ENCODE data around the gene INHBB. TPM values are rescaled to one million over a fixed set of nuclear protein-coding genes. Genes with fewer than 3 reads are reported as not detected.
A peak's percentile ranks its signal among the peaks of the same experiment; 100 is the strongest.

Gene INHBB
- total RNA-seq (not detected), polyA plus RNA-seq (not detected), total RNA-seq (not detected)

DNA sequence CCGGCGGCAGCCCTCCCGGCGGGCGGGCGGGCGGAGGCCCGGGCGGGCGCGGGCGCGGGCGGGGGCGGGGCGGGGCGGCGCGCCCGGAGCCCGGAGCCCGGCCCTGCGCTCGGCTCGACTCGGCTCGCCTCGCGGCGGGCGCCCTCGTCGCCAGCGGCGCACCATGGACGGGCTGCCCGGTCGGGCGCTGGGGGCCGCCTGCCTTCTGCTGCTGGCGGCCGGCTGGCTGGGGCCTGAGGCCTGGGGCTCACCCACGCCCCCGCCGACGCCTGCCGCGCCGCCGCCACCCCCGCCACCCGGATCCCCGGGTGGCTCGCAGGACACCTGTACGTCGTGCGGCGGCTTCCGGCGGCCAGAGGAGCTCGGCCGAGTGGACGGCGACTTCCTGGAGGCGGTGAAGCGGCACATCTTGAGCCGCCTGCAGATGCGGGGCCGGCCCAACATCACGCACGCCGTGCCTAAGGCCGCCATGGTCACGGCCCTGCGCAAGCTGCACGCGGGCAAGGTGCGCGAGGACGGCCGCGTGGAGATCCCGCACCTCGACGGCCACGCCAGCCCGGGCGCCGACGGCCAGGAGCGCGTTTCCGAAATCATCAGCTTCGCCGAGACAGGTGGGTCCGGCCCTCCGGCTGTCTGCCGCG, at the start of gene INHBB:
TSS of gene INHBB (plus strand) at position 111 of the 641 bp plus-strand sequence. CDS start at position 164, 53 bp downstream.
- H3K9me3 ChIP-seq (ENCODE audit: control insufficient read depth in 2 of 3, low read length in 3 of 3): no peaks in the 10 kb centered on the region
- intact Hi-C loops (cut with micrococcal nuclease): loop anchor here in 1 of 2 donors (10.0 kb wide), 2 partner anchors 179 to 331 kb away; partner anchors contain the start of gene EPB41L5
- POLR2A ChIA-PET: no interaction called here
- CTCF ChIA-PET: no interaction called here
- H3K27ac ChIP-seq (ENCODE audit: low read depth, low read length): no peak within 1 kb of the TSS
- Mint-ChIP-seq H3K27me3 (peaks cover 44 to 73% (median 50%) of the 10 kb centered on the region in 5 donors), H3K4me1 (peaks cover 9 to 26% (median 22%) of the 10 kb centered on the region in 7 donors), H3K9me3 (peaks cover 0 to 2% (median 0%) of the 10 kb centered on the region in 11 donors), H3K4me3 (peak within 1 kb of the TSS; percentile 74 to 86 (median 78)), H3K27ac (peak within 1 kb of the TSS in 2 of 9 donors; percentile 31 to 43), H3K36me3 (no peaks in the 10 kb centered on the region)
- peaks cover 5 to 28% of the 10 kb centered on the region in 2 donors for H3K27me3 ChIP-seq (ENCODE audit: control insufficient read depth in 2 of 2, insufficient read depth in 2 of 2, low read length in 2 of 2)
- peaks cover 9 to 15% of the 10 kb centered on the region in 2 donors for H3K4me1 ChIP-seq (ENCODE audit: control insufficient read depth in 2 of 2, insufficient read depth in 2 of 2, low read length in 2 of 2)
- DNase-seq (peak in 1 of 9 donors; percentile 7), ATAC-seq (peak; percentile 36)
- peak within 1 kb of the TSS; percentile 46 for H3K4me3 ChIP-seq (ENCODE audit: low read length)
- H3K36me3 ChIP-seq (ENCODE audit: control insufficient read depth in 2 of 3, insufficient read depth in 3 of 3, low read length in 3 of 3): no peaks in the 10 kb centered on the region

DNA sequence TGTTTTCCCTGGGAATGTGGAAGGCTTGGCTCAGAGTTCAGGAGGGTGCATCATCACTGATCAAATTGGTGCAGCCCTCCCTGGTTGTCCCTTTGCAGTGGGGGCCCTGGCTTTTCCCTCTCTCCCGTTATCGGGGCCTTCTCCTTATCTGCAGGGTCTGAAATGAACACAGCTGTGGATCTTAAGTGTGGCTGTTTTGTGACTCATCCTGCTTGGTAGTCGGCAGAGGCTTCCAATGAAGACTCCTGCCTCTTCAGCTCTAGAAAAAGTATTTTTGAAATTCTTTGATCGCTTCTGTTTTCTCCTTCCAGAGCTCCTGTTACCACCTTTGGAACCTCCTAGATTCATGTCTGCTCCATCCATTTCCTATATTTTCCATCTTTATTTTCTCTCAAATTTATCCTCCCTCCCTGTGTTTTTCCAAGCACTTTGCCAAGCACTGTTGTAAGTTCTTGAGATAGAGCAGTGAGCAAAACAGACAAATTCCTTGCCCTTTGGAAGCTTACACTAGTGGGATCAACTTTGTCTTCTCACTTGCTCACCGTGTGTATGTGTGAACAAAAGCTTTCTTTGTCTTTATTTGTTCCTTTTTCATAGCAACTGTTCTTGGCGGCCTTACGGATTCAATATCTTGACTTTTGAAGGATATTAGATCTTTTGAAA, 47.6 kb upstream of the INHBB start:
- no peak overlapping the region for H3K27ac ChIP-seq (ENCODE audit: low read depth, low read length)
- ATAC-seq (no peak), DNase-seq (no peak)
- intact Hi-C loops (cut with micrococcal nuclease): no loop called here
- H3K36me3 Mint-ChIP-seq: peaks cover 8 to 66% (median 37%) of the 10 kb centered on the region in 5 donors
- H3K27ac Mint-ChIP-seq: no peak overlapping the region
- no peaks in the 10 kb centered on the region for H3K9me3 Mint-ChIP-seq
- peaks cover 3 to 18% (median 6%) of the 10 kb centered on the region in 3 experiments for H3K36me3 ChIP-seq (ENCODE audit: control insufficient read depth in 2 of 3, insufficient read depth in 3 of 3, low read length in 3 of 3)
- peaks cover 3 to 37% (median 9%) of the 10 kb centered on the region in 7 donors for H3K4me1 Mint-ChIP-seq
- H3K4me3 Mint-ChIP-seq: no peak overlapping the region
- CTCF ChIA-PET: no interaction called here
- H3K4me1 ChIP-seq (ENCODE audit: control insufficient read depth in 2 of 2, insufficient read depth in 2 of 2, low read length in 2 of 2): peaks cover 0 to 3% of the 10 kb centered on the region in 2 donors
- no peak overlapping the region for H3K4me3 ChIP-seq (ENCODE audit: low read length)
- POLR2A ChIA-PET: interaction anchor here (0.5 to 0.8 kb wide), 2 partner anchors 9 to 200 kb away, joined by 3 read pairs; no protein-coding TSS in a partner anchor
- H3K9me3 ChIP-seq (ENCODE audit: control insufficient read depth in 2 of 3, low read length in 3 of 3): no peaks in the 10 kb centered on the region
- no peaks in the 10 kb centered on the region for H3K27me3 Mint-ChIP-seq
- H3K27me3 ChIP-seq (ENCODE audit: control insufficient read depth in 2 of 2, insufficient read depth in 2 of 2, low read length in 2 of 2): no peaks in the 10 kb centered on the region

DNA sequence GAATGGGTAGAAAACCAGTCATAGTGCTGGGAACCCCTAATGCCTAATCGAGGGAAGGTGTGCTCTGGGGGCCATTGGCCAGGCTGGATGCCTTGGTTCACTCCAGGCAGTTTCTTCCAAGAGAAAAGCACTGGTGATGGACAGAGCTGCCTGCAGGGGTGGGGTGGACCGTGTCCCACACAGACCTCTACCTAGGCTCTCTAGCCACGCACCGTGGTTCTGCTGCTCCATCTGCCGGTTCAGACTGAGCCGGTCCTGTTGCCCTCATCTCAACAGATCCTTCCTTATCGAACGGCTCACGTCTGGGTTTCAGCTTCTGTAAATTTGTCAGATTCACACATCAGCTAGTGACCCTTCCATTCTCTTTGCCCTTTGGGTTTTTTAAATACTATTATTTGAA, 46.9 kb upstream of the INHBB start:
- no peak overlapping the region for H3K27ac ChIP-seq (ENCODE audit: low read depth, low read length)
- ATAC-seq (no peak), DNase-seq (no peak)
- ChIA-PET POLR2A (interaction anchor here (0.5 kb wide), 1 partner anchor 201 kb away, joined by 3 read pairs; no protein-coding TSS in a partner anchor), CTCF (no interaction called here)
- Mint-ChIP-seq H3K27ac (no peak overlapping the region), H3K9me3 (no peaks in the 10 kb centered on the region), H3K4me3 (no peak overlapping the region), H3K4me1 (peaks cover 3 to 34% (median 13%) of the 10 kb centered on the region in 7 donors), H3K36me3 (peaks cover 8 to 63% (median 37%) of the 10 kb centered on the region in 5 donors), H3K27me3 (no peaks in the 10 kb centered on the region)
- H3K4me3 ChIP-seq (ENCODE audit: low read length): no peak overlapping the region
- intact Hi-C loops (cut with micrococcal nuclease): no loop called here
- no peaks in the 10 kb centered on the region for H3K27me3 ChIP-seq (ENCODE audit: control insufficient read depth in 2 of 2, insufficient read depth in 2 of 2, low read length in 2 of 2)
- peaks cover 0 to 3% of the 10 kb centered on the region in 2 donors for H3K4me1 ChIP-seq (ENCODE audit: control insufficient read depth in 2 of 2, insufficient read depth in 2 of 2, low read length in 2 of 2)
- H3K36me3 ChIP-seq (ENCODE audit: control insufficient read depth in 2 of 3, insufficient read depth in 3 of 3, low read length in 3 of 3): peaks cover 3 to 12% (median 6%) of the 10 kb centered on the region in 3 experiments
- no peaks in the 10 kb centered on the region for H3K9me3 ChIP-seq (ENCODE audit: control insufficient read depth in 2 of 3, low read length in 3 of 3)

DNA sequence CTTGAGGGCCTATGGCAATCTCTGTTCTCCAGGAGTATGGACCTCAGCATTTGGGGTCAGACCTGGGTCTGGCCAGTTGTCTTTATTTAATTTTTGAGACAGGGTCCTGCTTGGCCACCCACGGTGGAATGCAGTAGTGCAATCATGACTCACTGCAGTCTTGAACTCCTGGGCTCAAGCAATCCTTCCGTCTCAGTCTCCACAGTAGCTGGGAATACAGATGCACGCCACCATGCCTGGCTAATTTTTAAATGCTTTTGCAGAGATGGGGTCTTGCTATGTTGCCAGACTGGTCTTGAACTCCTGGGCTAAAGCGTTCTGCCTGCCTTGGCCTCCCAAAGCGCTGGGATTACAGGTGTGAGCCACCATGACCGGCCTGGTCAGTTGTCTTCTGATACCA, 46.4 kb upstream of the INHBB start:
- no peaks in the 10 kb centered on the region for H3K27me3 Mint-ChIP-seq
- CTCF ChIA-PET: no interaction called here
- H3K4me1 Mint-ChIP-seq: peaks cover 3 to 33% (median 13%) of the 10 kb centered on the region in 7 donors
- Histone ChIP-seq H3K9me3 (ENCODE audit: control insufficient read depth in 2 of 3, low read length in 3 of 3) (no peaks in the 10 kb centered on the region), H3K4me1 (ENCODE audit: control insufficient read depth in 2 of 2, insufficient read depth in 2 of 2, low read length in 2 of 2) (peaks cover 0 to 3% of the 10 kb centered on the region in 2 donors), H3K27ac (ENCODE audit: low read depth, low read length) (no peak overlapping the region), H3K36me3 (ENCODE audit: control insufficient read depth in 2 of 3, insufficient read depth in 3 of 3, low read length in 3 of 3) (peaks cover 2 to 8% (median 3%) of the 10 kb centered on the region in 3 experiments), H3K4me3 (ENCODE audit: low read length) (no peak overlapping the region), H3K27me3 (ENCODE audit: control insufficient read depth in 2 of 2, insufficient read depth in 2 of 2, low read length in 2 of 2) (no peaks in the 10 kb centered on the region)
- H3K9me3 Mint-ChIP-seq: no peaks in the 10 kb centered on the region
- H3K36me3 Mint-ChIP-seq: peaks cover 8 to 58% (median 32%) of the 10 kb centered on the region in 5 donors
- DNase-seq (no peak), ATAC-seq (no peak)
- H3K27ac Mint-ChIP-seq: no peak overlapping the region
- POLR2A ChIA-PET: no interaction called here
- no peak overlapping the region for H3K4me3 Mint-ChIP-seq
- intact Hi-C loops (cut with micrococcal nuclease): no loop called here

DNA sequence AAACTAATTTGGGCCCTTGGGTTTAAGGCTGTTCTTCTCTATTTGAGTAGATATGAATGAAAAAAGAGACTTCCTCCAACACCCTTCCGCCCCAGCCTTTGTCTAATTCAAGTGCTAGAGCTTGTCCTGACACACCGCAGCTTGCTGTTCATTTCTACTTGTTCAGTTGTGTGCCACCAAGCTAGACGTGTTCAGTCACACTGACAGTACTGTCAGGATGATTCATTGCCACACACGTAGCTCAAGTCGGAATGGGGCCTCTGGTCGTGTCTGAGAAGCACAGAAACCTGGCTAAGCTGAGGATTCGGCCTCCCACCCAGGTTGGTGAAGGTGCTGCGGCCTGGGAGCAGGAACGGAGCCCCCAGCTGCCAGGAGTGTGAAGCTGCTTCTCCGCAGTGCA, 45.6 kb upstream of the INHBB start:
- H3K27ac Mint-ChIP-seq: no peak overlapping the region
- H3K4me1 ChIP-seq (ENCODE audit: control insufficient read depth in 2 of 2, insufficient read depth in 2 of 2, low read length in 2 of 2): peaks cover 0 to 3% of the 10 kb centered on the region in 2 donors
- intact Hi-C loops (cut with micrococcal nuclease): no loop called here
- no peaks in the 10 kb centered on the region for H3K9me3 Mint-ChIP-seq
- H3K27ac ChIP-seq (ENCODE audit: low read depth, low read length): no peak overlapping the region
- CTCF ChIA-PET: interaction anchor here (0.6 kb wide), 1 partner anchor 462 kb away, joined by 3 read pairs; no protein-coding TSS in a partner anchor
- ATAC-seq (no peak), DNase-seq (no peak)
- peaks cover 8 to 55% (median 31%) of the 10 kb centered on the region in 5 donors for H3K36me3 Mint-ChIP-seq
- no peaks in the 10 kb centered on the region for H3K27me3 ChIP-seq (ENCODE audit: control insufficient read depth in 2 of 2, insufficient read depth in 2 of 2, low read length in 2 of 2)
- peaks cover 0 to 5% (median 0%) of the 10 kb centered on the region in 3 experiments for H3K36me3 ChIP-seq (ENCODE audit: control insufficient read depth in 2 of 3, insufficient read depth in 3 of 3, low read length in 3 of 3)
- no peak overlapping the region for H3K4me3 ChIP-seq (ENCODE audit: low read length)
- H3K4me3 Mint-ChIP-seq: no peak overlapping the region
- H3K27me3 Mint-ChIP-seq: no peaks in the 10 kb centered on the region
- H3K4me1 Mint-ChIP-seq: peaks cover 3 to 36% (median 13%) of the 10 kb centered on the region in 7 donors
- POLR2A ChIA-PET: no interaction called here
- no peaks in the 10 kb centered on the region for H3K9me3 ChIP-seq (ENCODE audit: control insufficient read depth in 2 of 3, low read length in 3 of 3)

DNA sequence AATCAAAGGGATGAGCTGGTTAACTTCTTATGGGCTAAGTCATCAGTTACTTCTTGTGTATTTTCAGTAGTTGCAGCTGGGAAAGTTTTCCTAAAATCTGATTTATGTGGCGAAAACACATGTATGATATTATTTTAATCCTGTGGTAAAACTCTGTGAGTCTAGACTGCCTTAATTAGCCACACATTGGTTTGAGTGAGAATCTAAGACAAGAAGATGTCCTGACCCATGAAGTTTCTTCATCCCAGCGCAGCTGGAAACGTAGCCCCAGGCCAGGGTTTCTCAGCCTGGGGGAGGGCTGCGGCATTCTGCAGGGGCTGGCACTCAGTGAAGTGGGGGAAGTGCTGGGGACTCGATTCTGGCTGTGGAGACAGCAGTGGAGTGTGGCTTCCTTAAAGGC, 44.7 kb upstream of the INHBB start:
- no peak for ATAC-seq
- no peak overlapping the region for H3K4me3 Mint-ChIP-seq
- Histone ChIP-seq H3K4me1 (ENCODE audit: control insufficient read depth in 2 of 2, insufficient read depth in 2 of 2, low read length in 2 of 2) (peaks cover 0 to 3% of the 10 kb centered on the region in 2 donors), H3K27ac (ENCODE audit: low read depth, low read length) (no peak overlapping the region), H3K27me3 (ENCODE audit: control insufficient read depth in 2 of 2, insufficient read depth in 2 of 2, low read length in 2 of 2) (no peaks in the 10 kb centered on the region), H3K36me3 (ENCODE audit: control insufficient read depth in 2 of 3, insufficient read depth in 3 of 3, low read length in 3 of 3) (peaks cover 0 to 5% (median 0%) of the 10 kb centered on the region in 3 experiments), H3K4me3 (ENCODE audit: low read length) (no peak overlapping the region), H3K9me3 (ENCODE audit: control insufficient read depth in 2 of 3, low read length in 3 of 3) (no peaks in the 10 kb centered on the region)
- ChIA-PET POLR2A (no interaction called here), CTCF (no interaction called here)
- H3K36me3 Mint-ChIP-seq: peaks cover 8 to 55% (median 30%) of the 10 kb centered on the region in 5 donors
- H3K27me3 Mint-ChIP-seq: peaks cover 0 to 5% (median 0%) of the 10 kb centered on the region in 5 donors
- H3K4me1 Mint-ChIP-seq: peaks cover 5 to 37% (median 13%) of the 10 kb centered on the region in 7 donors
- no peaks in the 10 kb centered on the region for H3K9me3 Mint-ChIP-seq
- DNase-seq: no peak
- no peak overlapping the region for H3K27ac Mint-ChIP-seq
- intact Hi-C loops (cut with micrococcal nuclease): no loop called here
